ENCODE data around the gene ZNF786.

ZNF786 gene

GRCh38 chr7:149023662-149024061, 66.9 kb downstream of the ZNF786 start:
- TF ChIP-seq, protein P1, sequence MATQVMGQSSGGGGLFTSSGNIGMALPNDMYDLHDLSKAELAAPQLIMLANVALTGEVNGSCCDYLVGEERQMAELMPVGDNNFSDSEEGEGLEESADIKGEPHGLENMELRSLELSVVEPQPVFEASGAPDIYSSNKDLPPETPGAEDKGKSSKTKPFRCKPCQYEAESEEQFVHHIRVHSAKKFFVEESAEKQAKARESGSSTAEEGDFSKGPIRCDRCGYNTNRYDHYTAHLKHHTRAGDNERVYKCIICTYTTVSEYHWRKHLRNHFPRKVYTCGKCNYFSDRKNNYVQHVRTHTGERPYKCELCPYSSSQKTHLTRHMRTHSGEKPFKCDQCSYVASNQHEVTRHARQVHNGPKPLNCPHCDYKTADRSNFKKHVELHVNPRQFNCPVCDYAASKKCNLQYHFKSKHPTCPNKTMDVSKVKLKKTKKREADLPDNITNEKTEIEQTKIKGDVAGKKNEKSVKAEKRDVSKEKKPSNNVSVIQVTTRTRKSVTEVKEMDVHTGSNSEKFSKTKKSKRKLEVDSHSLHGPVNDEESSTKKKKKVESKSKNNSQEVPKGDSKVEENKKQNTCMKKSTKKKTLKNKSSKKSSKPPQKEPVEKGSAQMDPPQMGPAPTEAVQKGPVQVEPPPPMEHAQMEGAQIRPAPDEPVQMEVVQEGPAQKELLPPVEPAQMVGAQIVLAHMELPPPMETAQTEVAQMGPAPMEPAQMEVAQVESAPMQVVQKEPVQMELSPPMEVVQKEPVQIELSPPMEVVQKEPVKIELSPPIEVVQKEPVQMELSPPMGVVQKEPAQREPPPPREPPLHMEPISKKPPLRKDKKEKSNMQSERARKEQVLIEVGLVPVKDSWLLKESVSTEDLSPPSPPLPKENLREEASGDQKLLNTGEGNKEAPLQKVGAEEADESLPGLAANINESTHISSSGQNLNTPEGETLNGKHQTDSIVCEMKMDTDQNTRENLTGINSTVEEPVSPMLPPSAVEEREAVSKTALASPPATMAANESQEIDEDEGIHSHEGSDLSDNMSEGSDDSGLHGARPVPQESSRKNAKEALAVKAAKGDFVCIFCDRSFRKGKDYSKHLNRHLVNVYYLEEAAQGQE (IDR thresholded peaks at IDR 0.05; ENCODE audit: low read depth), result no peak
- TF ChIP-seq ZBTB7A (IDR thresholded peaks at IDR 0.05; ENCODE audit: low read depth), result no peak
- no peak for TF ChIP-seq FOXM1 (IDR thresholded peaks at IDR 0.05; ENCODE audit: borderline replicate concordance, low read depth)
- TF ChIP-seq YY1 (IDR thresholded peaks at IDR 0.05; ENCODE audit: low read depth), result no peak
- no peak for TF ChIP-seq NFIC (IDR thresholded peaks at IDR 0.05)
- no peak for TF ChIP-seq CEBPB (IDR thresholded peaks at IDR 0.05)
- TF ChIP-seq CREB1 (IDR thresholded peaks at IDR 0.05; ENCODE audit: low read depth), result no peak
- TF ChIP-seq EP300 (IDR thresholded peaks at IDR 0.05; ENCODE audit: borderline replicate concordance), result no peak
- TF ChIP-seq TAF1 (IDR thresholded peaks at IDR 0.05; ENCODE audit: low read depth), result no peak
- no peak for TF ChIP-seq MAX (IDR thresholded peaks at IDR 0.05)
- TF ChIP-seq, protein P2, sequence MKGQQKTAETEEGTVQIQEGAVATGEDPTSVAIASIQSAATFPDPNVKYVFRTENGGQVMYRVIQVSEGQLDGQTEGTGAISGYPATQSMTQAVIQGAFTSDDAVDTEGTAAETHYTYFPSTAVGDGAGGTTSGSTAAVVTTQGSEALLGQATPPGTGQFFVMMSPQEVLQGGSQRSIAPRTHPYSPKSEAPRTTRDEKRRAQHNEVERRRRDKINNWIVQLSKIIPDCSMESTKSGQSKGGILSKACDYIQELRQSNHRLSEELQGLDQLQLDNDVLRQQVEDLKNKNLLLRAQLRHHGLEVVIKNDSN (IDR thresholded peaks at IDR 0.05), result no peak

DNA sequence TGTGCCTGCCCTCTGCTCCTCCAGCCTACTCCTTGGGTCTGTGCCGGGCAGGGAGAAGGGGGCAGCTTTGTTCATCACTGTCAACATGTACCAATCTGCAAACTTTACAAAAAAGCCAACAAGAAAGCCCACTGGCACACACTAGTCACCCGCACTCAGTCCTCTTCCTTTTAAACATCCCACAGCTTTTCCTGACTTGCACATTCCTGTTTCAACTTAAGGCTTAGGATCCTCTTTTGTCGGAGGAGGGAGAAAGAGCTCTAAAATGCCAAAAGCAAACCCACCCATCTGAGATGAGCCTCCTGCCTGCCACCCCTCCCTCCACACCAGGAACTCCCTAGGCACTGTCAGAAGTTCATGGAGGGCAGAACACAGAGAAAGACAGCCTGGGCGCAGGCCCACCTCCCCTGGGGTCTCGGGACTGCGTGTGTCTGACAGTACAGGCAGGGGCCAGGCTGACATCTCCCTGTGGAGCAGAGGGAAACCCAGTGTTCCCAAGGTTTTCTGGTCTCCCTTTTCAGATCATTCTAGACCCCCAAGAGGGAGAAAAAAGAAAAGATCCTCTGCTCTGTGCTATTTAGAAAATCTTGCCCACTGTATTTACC, 67.7 kb downstream of the ZNF786 start:
- TF ChIP-seq YY1 (IDR thresholded peaks at IDR 0.05; ENCODE audit: low read depth), result no peak
- no peak for TF ChIP-seq NFIC (IDR thresholded peaks at IDR 0.05)

DNA sequence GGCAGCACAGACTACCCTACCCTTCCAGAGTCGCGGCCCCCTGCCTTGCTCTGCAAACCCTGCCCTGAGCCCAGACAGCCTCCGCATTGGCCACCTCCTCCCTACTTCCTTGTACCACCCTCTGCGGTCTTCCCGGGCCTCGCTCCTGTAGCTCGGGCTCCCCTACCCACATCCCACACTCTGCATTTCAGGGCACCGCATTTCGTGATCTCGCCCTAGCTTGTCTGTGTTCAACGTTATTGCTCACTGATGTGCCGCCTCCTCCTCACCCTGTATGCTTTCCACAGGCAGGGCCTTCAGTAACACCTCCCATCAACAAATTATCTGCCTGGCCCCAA, 68.8 kb downstream of the ZNF786 start:
- TF ChIP-seq RAD21 (IDR thresholded peaks at IDR 0.05; ENCODE audit: low read depth) (no peak), EP300 (IDR thresholded peaks at IDR 0.05; ENCODE audit: borderline replicate concordance) (no peak)

DNA sequence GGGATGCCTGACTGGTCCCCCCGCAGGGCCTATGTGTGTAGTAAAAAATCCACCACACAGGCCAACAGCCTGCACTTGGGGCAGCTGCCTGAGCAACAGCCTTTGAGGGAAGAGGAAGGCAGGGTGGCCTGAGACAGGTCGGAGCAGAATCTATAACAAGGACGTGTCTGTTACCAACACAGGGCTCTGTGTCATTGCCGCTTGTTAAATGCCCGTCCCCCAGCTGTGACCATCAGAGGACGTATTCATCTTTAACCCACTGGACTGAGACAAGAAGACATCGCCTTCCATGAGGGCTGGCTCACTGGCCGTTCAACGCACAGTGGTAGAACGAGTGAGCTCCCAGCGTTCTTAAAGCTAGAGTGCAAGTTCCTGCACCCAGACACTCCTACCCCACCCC, 70.0 kb downstream of the ZNF786 start:
- TF ChIP-seq, protein P2 (IDR thresholded peaks at IDR 0.05), result no peak
- TF ChIP-seq TEAD4 (IDR thresholded peaks at IDR 0.05), result no peak
- no peak for TF ChIP-seq EP300 (IDR thresholded peaks at IDR 0.05; ENCODE audit: borderline replicate concordance)
- TF ChIP-seq FOXM1 (IDR thresholded peaks at IDR 0.05; ENCODE audit: borderline replicate concordance, low read depth), result no peak
- TF ChIP-seq EGR1 (IDR thresholded peaks at IDR 0.05), result no peak
- TF ChIP-seq, protein P1 (IDR thresholded peaks at IDR 0.05; ENCODE audit: low read depth), result no peak
- no peak for TF ChIP-seq ZBTB7A (IDR thresholded peaks at IDR 0.05; ENCODE audit: low read depth)
- no peak for TF ChIP-seq CEBPB (IDR thresholded peaks at IDR 0.05)

All from Ishikawa (cell line).